ENCODE measurements around the gene KCNQ1.

Gene KCNQ1

GRCh38 chr11:2581931-2582350 is 137.1 kb downstream of the KCNQ1 start:
- no peak for DNase-seq (ENCODE audit: low read depth)

GRCh38 chr11:2582351-2582945 is 137.6 kb downstream of the KCNQ1 start:
- no peak for DNase-seq (ENCODE audit: low read depth)

- DNase-seq (ENCODE audit: low read depth) = no peak
These were observed 138.3 kb downstream of the KCNQ1 start for GRCh38 chr11:2582946-2583604.

GRCh38 chr11:2583605-2583958 is 138.8 kb downstream of the KCNQ1 start:
- no peak for DNase-seq (ENCODE audit: low read depth)

- DNase-seq (ENCODE audit: low read depth) = no peak
These were observed 139.6 kb downstream of the KCNQ1 start for GRCh38 chr11:2584434-2584811.

GRCh38 chr11:2584812-2585565 is 140.2 kb downstream of the KCNQ1 start:
- DNase-seq (ENCODE audit: low read depth) = no peak

GRCh38 chr11:2585566-2586086 is 140.8 kb downstream of the KCNQ1 start:
- no peak for DNase-seq (ENCODE audit: low read depth)

GRCh38 chr11:2586087-2586792 is 141.4 kb downstream of the KCNQ1 start:
- no peak for DNase-seq (ENCODE audit: low read depth)

- DNase-seq (ENCODE audit: low read depth) = no peak
These were observed 142.0 kb downstream of the KCNQ1 start for GRCh38 chr11:2586793-2587131.

- DNase-seq (ENCODE audit: low read depth) = no peak
These were observed 142.5 kb downstream of the KCNQ1 start for GRCh38 chr11:2587132-2587930.

- DNase-seq (ENCODE audit: low read depth) = no peak
These were observed 143.4 kb downstream of the KCNQ1 start for GRCh38 chr11:2587976-2588748.

- DNase-seq (ENCODE audit: low read depth) = no peak
These were observed 144.2 kb downstream of the KCNQ1 start for GRCh38 chr11:2588809-2589537.

GRCh38 chr11:2589538-2589934 is 144.7 kb downstream of the KCNQ1 start:
- DNase-seq (ENCODE audit: low read depth) = no peak

- no peak for DNase-seq (ENCODE audit: low read depth)
These were observed 145.5 kb downstream of the KCNQ1 start for GRCh38 chr11:2590131-2590964.

- no peak for DNase-seq (ENCODE audit: low read depth)
These were observed 146.4 kb downstream of the KCNQ1 start for GRCh38 chr11:2590965-2591754.

GRCh38 chr11:2591805-2592204 is 147.0 kb downstream of the KCNQ1 start:
- no peak for DNase-seq (ENCODE audit: low read depth)

- no peak for DNase-seq (ENCODE audit: low read depth)
These were observed 148.0 kb downstream of the KCNQ1 start for GRCh38 chr11:2592559-2593392.
